Subcutaneous abdominal adipose tissue (tissue), 5 donors: ENCODE data around the gene SLC2A13.

ENCODE experiments used
- H3K27ac ChIP-seq: one replicate; pipeline ENCODE4 v1.7.0; 2013; ENCODE audit warnings: low read depth, mild to moderate bottlenecking, inconsistent platforms, low read length, moderate library complexity
- H3K27me3 ChIP-seq, 5 donors: one replicate each; pipeline ENCODE4 v1.7.0; 2013; ENCODE audit warnings: low read length in 5 of 5, inconsistent platforms in 1 of 5; ENCODE audit not compliant: control insufficient read depth in 5 of 5, insufficient read depth in 4 of 5
- H3K36me3 ChIP-seq, 5 donors: one replicate each; pipeline ENCODE4 v1.7.0; 2013; ENCODE audit warnings: low read length in 5 of 5; ENCODE audit not compliant: control insufficient read depth in 5 of 5, insufficient read depth in 5 of 5
- H3K4me1 ChIP-seq, 5 donors: one replicate each; pipeline ENCODE4 v1.7.0; 2013; ENCODE audit warnings: low read length in 5 of 5, mild to moderate bottlenecking in 3 of 5, moderate library complexity in 1 of 5; ENCODE audit not compliant: control insufficient read depth in 5 of 5, insufficient read depth in 5 of 5
- H3K4me3 ChIP-seq, 5 donors: one replicate each; pipeline ENCODE4 v1.7.0; 2013; ENCODE audit warnings: low read length in 5 of 5, low read depth in 1 of 5
- H3K9ac ChIP-seq, 5 donors: one replicate each; pipeline ENCODE4 v1.7.0; 2013; ENCODE audit warnings: low read length in 5 of 5, mild to moderate bottlenecking in 4 of 5, moderate library complexity in 3 of 5
- H3K9me3 ChIP-seq, 5 donors: one replicate each; pipeline ENCODE4 v1.7.0; 2013; ENCODE audit warnings: low read length in 5 of 5; ENCODE audit not compliant: control insufficient read depth in 5 of 5
- donor health status: healthy.
- donor health status: healthy.
- donor health status: healthy.
- donor health status: healthy.
- donor health status: healthy.

Gene SLC2A13

GRCh38 chr12:39956725-39957124 lies 149.2 kb downstream of the SLC2A13 start:
- no peak overlapping the region for H3K4me3 ChIP-seq
- no peak overlapping the region for H3K27ac ChIP-seq
- no peaks in the 10 kb centered on the region for H3K36me3 ChIP-seq
- no peaks in the 10 kb centered on the region for H3K27me3 ChIP-seq
- no peak overlapping the region for H3K9ac ChIP-seq
- peaks cover 0 to 4% (median 0%) of the 10 kb centered on the region in 5 donors for H3K4me1 ChIP-seq
- H3K9me3 ChIP-seq = no peaks in the 10 kb centered on the region

- no peak overlapping the region for H3K27ac ChIP-seq
- no peak overlapping the region for H3K9ac ChIP-seq
- no peak overlapping the region for H3K4me3 ChIP-seq
- no peaks in the 10 kb centered on the region for H3K9me3 ChIP-seq
- H3K4me1 ChIP-seq = no peaks in the 10 kb centered on the region
- H3K27me3 ChIP-seq = no peaks in the 10 kb centered on the region
- no peaks in the 10 kb centered on the region for H3K36me3 ChIP-seq
Measured at GRCh38 chr12:39946361-39947280, 159.3 kb downstream of the SLC2A13 start.

- H3K9me3 ChIP-seq = no peaks in the 10 kb centered on the region
- no peak overlapping the region for H3K9ac ChIP-seq
- H3K36me3 ChIP-seq = no peaks in the 10 kb centered on the region
- H3K27me3 ChIP-seq = no peaks in the 10 kb centered on the region
- peaks cover 0 to 3% (median 0%) of the 10 kb centered on the region in 5 donors for H3K4me1 ChIP-seq
- H3K4me3 ChIP-seq = no peak overlapping the region
- no peak overlapping the region for H3K27ac ChIP-seq
Measured at GRCh38 chr12:39937119-39937518, 168.8 kb downstream of the SLC2A13 start.

GRCh38 chr12:39935839-39936238 lies 170.0 kb downstream of the SLC2A13 start:
- peaks cover 0 to 11% (median 0%) of the 10 kb centered on the region in 5 donors for H3K4me1 ChIP-seq
- H3K27ac ChIP-seq = no peak overlapping the region
- no peaks in the 10 kb centered on the region for H3K36me3 ChIP-seq
- no peaks in the 10 kb centered on the region for H3K27me3 ChIP-seq
- no peaks in the 10 kb centered on the region for H3K9me3 ChIP-seq
- no peak overlapping the region for H3K4me3 ChIP-seq
- H3K9ac ChIP-seq = no peak overlapping the region

- H3K27ac ChIP-seq = no peak overlapping the region
- no peak overlapping the region for H3K4me3 ChIP-seq
- no peaks in the 10 kb centered on the region for H3K36me3 ChIP-seq
- H3K4me1 ChIP-seq = peaks cover 0 to 11% (median 0%) of the 10 kb centered on the region in 5 donors
- H3K9me3 ChIP-seq = no peaks in the 10 kb centered on the region
- no peak overlapping the region for H3K9ac ChIP-seq
- no peaks in the 10 kb centered on the region for H3K27me3 ChIP-seq
Measured at GRCh38 chr12:39935275-39935674, 170.6 kb downstream of the SLC2A13 start.

- Histone ChIP-seq H3K27me3 (no peaks in the 10 kb centered on the region), H3K36me3 (no peaks in the 10 kb centered on the region), H3K9ac (no peak overlapping the region), H3K4me3 (no peak overlapping the region), H3K9me3 (no peaks in the 10 kb centered on the region), H3K27ac (no peak overlapping the region), H3K4me1 (peaks cover 0 to 11% (median 0%) of the 10 kb centered on the region in 5 donors)
Measured at GRCh38 chr12:39931857-39932256, 174.0 kb downstream of the SLC2A13 start.

GRCh38 chr12:39931231-39931630 lies 174.7 kb downstream of the SLC2A13 start:
- H3K36me3 ChIP-seq = no peaks in the 10 kb centered on the region
- no peak overlapping the region for H3K4me3 ChIP-seq
- H3K4me1 ChIP-seq = peaks cover 0 to 11% (median 0%) of the 10 kb centered on the region in 5 donors
- no peak overlapping the region for H3K27ac ChIP-seq
- H3K9ac ChIP-seq = no peak overlapping the region
- H3K27me3 ChIP-seq = no peaks in the 10 kb centered on the region
- H3K9me3 ChIP-seq = no peaks in the 10 kb centered on the region

- Histone ChIP-seq H3K27ac (no peak overlapping the region), H3K9ac (no peak overlapping the region), H3K9me3 (no peaks in the 10 kb centered on the region), H3K4me3 (no peak overlapping the region), H3K4me1 (peaks cover 0 to 11% (median 0%) of the 10 kb centered on the region in 5 donors), H3K27me3 (no peaks in the 10 kb centered on the region), H3K36me3 (no peaks in the 10 kb centered on the region)
Measured at GRCh38 chr12:39930101-39930500, 175.8 kb downstream of the SLC2A13 start.

- Histone ChIP-seq H3K36me3 (no peaks in the 10 kb centered on the region), H3K27ac (no peak overlapping the region), H3K27me3 (no peaks in the 10 kb centered on the region), H3K9ac (no peak overlapping the region), H3K4me1 (peaks cover 0 to 12% (median under 1%) of the 10 kb centered on the region in 5 donors), H3K4me3 (no peak overlapping the region), H3K9me3 (no peaks in the 10 kb centered on the region)
Measured at GRCh38 chr12:39928181-39928899, 177.5 kb downstream of the SLC2A13 start.

- H3K27me3 ChIP-seq = no peaks in the 10 kb centered on the region
Measured at GRCh38 chr12:39923364-39923763, 182.5 kb downstream of the SLC2A13 start.

More at GRCh38 chr12:39923364-39923763, 182.5 kb downstream of the SLC2A13 start:
- no peak overlapping the region for H3K9ac ChIP-seq
- H3K4me1 ChIP-seq = peaks cover 0 to 12% (median 5%) of the 10 kb centered on the region in 5 donors
- no peak overlapping the region for H3K27ac ChIP-seq
- H3K4me3 ChIP-seq = no peak overlapping the region
- H3K9me3 ChIP-seq = no peaks in the 10 kb centered on the region
- H3K36me3 ChIP-seq = no peaks in the 10 kb centered on the region
